MG63 (cell line): ENCODE measurements around the gene AMIGO2. TPM values are rescaled to one million over a fixed set of nuclear protein-coding genes. Genes with fewer than 3 reads are reported as not detected.

Experiments
- DNase-seq: peaks from one replicate; pipeline ENCODE4 v3.0.0-alpha.2; 2020
- H3K27me3 ChIP-seq: fragments of 250-450 bp; sonication (Bioruptor Pico); 2 replicates; pipeline ENCODE4 v1.5.1; 2020; ENCODE audit warnings: mild to moderate bottlenecking, moderate library complexity
- H3K36me3 ChIP-seq: fragments of 250-450 bp; sonication (Bioruptor Pico); 2 replicates; pipeline ENCODE4 v1.5.1; 2020; ENCODE audit warnings: mild to moderate bottlenecking, moderate library complexity
- H3K4me3 ChIP-seq: fragments of 250-450 bp; sonication (Bioruptor Pico); 2 replicates; pipeline ENCODE4 v1.5.1; 2020; ENCODE audit warnings: mild to moderate bottlenecking, moderate library complexity
- H3K9me3 ChIP-seq: fragments of 250-450 bp; sonication (Bioruptor Pico); 2 replicates; pipeline ENCODE4 v1.5.1; 2020; ENCODE audit warnings: mild to moderate bottlenecking, moderate library complexity
- total RNA-seq: library from RNA; depleted of rRNA; stranded (reverse); fragments of >200 nt; shearing (Covaris generic); gene quantifications from 2 replicates; pipeline ENCODE4 v1.2.3, GENCODE V29; 2014; ENCODE audit warnings: low replicate concordance

AMIGO2 gene
- total RNA-seq, 1 experiment from 2014 or later: 6.3 TPM

- peak; percentile 62 for DNase-seq
- no peak overlapping the region for H3K4me3 ChIP-seq
- H3K36me3 ChIP-seq: no peaks in the 10 kb centered on the region; the same call in 1 of the 2 replicates
These were observed 3.2 kb upstream of the AMIGO2 start for GRCh38 chr12:47082796-47083621.

GRCh38 chr12:47082283-47082682 lies 2.5 kb upstream of the AMIGO2 start:
- no peaks in the 10 kb centered on the region for H3K27me3 ChIP-seq
- DNase-seq: no peak
- peaks cover 4% of the 10 kb centered on the region for H3K36me3 ChIP-seq
- no peak overlapping the region for H3K4me3 ChIP-seq
- no peaks in the 10 kb centered on the region for H3K9me3 ChIP-seq

More at GRCh38 chr12:47082796-47083621, 3.2 kb upstream of the AMIGO2 start:
- Histone ChIP-seq H3K9me3 (no peaks in the 10 kb centered on the region), H3K27me3 (no peaks in the 10 kb centered on the region)

- no peaks in the 10 kb centered on the region for H3K9me3 ChIP-seq
- DNase-seq: peak; percentile 45
- peak overlapping the region; percentile 54 for H3K4me3 ChIP-seq
- H3K36me3 ChIP-seq: peaks cover 7% of the 10 kb centered on the region
- no peaks in the 10 kb centered on the region for H3K27me3 ChIP-seq
These were observed 1.2 kb upstream of the AMIGO2 start for GRCh38 chr12:47080725-47081502.

DNA sequence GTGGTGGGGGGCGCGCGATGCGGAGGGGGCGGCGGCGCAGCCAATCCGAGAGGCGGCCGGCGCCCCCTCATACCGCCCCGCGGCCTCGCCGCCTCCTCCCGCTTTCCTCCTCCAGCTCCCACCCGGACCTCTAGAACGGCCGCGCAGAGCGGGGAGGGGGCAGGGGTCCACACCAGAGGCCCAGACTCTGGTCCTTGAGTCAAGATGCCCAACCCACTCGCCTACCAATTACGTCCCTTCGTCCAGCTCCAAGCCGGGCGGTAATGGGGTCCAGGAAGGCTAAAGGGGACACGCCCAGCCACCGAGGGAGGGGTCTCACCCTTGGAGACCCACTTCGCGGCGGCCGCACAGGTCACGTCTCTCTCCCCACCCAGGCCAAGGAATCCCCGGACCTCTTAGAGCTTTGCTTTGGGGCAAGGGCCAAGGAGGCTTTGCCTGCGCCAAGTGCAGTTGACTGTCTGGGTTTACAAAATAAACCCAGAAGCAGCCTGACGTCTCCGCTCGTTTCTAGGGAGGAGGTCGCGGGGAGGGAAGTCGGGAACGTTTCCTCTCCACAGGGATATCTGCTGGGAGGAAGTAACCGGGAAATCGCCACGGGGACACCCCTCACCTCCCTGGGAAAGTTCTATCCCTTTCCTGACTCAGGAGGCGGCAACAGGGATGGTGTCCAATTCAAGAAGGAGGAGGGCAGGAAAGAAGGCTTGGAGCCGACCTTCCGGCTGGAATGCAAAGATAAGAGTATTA lies 394 bp upstream of the AMIGO2 start:
- Histone ChIP-seq H3K36me3 (peaks cover 7% of the 10 kb centered on the region), H3K9me3 (no peaks in the 10 kb centered on the region), H3K27me3 (no peaks in the 10 kb centered on the region), H3K4me3 (peak overlapping the region; percentile 54)
- DNase-seq: peak; percentile 79

- DNase-seq: no peak
- no peaks in the 10 kb centered on the region for H3K27me3 ChIP-seq
- peak overlapping the region; percentile 54 for H3K4me3 ChIP-seq
- H3K9me3 ChIP-seq: no peaks in the 10 kb centered on the region
- peaks cover 7% of the 10 kb centered on the region for H3K36me3 ChIP-seq
These were observed 859 bp downstream of the AMIGO2 start for GRCh38 chr12:47078733-47079467.

DNA sequence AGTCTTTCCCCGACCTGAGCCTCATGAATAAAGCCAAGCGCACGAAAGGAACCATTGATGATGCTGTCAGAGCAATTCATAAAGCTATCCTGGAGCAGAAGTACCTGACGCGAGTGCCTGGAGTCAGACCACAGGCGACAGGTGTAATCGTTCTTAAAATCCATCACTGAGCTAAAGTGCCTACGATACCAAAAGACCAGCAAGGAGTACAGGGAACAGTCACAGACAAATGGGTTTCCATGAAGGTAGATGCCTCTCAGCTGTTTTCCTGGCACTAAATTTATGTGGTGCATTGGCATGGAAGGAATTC lies 1.7 kb downstream of the AMIGO2 start:
- H3K9me3 ChIP-seq: no peaks in the 10 kb centered on the region

DNA sequence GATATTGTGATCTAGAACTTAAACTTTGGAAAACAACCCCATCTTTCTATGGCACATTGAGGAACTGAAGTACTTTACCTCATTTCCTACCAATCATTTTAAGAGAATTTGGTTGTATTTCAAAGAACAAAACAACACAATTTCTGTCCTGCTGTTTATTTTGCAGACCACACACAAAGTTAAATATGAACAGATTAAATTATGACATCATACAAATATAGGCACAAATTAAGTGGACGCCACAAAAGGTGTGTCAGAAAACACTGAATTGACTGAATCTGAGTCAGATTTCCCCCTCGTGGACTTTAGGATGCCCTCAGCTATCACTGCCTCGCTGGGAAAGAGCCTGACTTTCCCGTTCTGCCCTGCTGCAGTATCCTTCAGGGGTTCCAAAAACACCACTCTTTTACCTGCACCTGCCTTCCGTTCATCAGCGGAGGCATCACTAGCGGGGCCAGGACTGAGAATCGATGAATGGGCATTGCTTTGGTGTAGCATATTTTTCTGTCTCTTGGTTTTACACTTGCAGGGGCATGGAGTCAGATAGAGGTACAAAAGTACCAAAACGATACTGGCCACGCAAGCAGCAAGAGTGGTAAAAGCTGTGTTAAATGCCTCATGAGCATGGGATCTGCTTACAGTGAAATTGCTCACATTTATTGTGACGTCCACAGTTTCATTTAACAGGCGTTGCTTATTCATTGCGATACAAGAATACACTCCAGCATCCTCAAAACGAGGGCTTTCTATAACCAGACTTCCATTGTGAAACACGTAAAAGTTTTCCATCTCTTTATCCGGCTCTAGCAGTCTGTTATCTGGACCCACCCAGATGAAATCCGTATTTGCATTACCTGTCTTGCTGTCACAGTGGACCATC lies 2.3 kb downstream of the AMIGO2 start:
- Histone ChIP-seq H3K36me3 (peaks cover 7% of the 10 kb centered on the region), H3K4me3 (peak overlapping the region; percentile 4; the same call in 1 of the 2 replicates), H3K9me3 (no peaks in the 10 kb centered on the region), H3K27me3 (no peaks in the 10 kb centered on the region)
- no peak for DNase-seq

More for the DNA sequence above, 1.7 kb downstream of the AMIGO2 start:
- DNase-seq: no peak
- Histone ChIP-seq H3K27me3 (no peaks in the 10 kb centered on the region), H3K4me3 (no peak overlapping the region; the same call in 1 of the 2 replicates), H3K36me3 (peaks cover 7% of the 10 kb centered on the region)

- no peak for DNase-seq
- H3K27me3 ChIP-seq: no peaks in the 10 kb centered on the region
- H3K36me3 ChIP-seq: peaks cover 7% of the 10 kb centered on the region
- no peak overlapping the region for H3K4me3 ChIP-seq
- H3K9me3 ChIP-seq: no peaks in the 10 kb centered on the region
These were observed 4.3 kb downstream of the AMIGO2 start for GRCh38 chr12:47075192-47076084.

- peaks cover 7% of the 10 kb centered on the region for H3K36me3 ChIP-seq
- no peaks in the 10 kb centered on the region for H3K27me3 ChIP-seq
- H3K9me3 ChIP-seq: no peaks in the 10 kb centered on the region
- H3K4me3 ChIP-seq: no peak overlapping the region
- DNase-seq: no peak
These were observed 5.0 kb downstream of the AMIGO2 start for GRCh38 chr12:47074757-47075156.

GRCh38 chr12:47073951-47074350 lies 5.8 kb downstream of the AMIGO2 start:
- DNase-seq: no peak
- Histone ChIP-seq H3K27me3 (no peaks in the 10 kb centered on the region), H3K36me3 (peaks cover 7% of the 10 kb centered on the region), H3K9me3 (no peaks in the 10 kb centered on the region), H3K4me3 (no peak overlapping the region)

DNA sequence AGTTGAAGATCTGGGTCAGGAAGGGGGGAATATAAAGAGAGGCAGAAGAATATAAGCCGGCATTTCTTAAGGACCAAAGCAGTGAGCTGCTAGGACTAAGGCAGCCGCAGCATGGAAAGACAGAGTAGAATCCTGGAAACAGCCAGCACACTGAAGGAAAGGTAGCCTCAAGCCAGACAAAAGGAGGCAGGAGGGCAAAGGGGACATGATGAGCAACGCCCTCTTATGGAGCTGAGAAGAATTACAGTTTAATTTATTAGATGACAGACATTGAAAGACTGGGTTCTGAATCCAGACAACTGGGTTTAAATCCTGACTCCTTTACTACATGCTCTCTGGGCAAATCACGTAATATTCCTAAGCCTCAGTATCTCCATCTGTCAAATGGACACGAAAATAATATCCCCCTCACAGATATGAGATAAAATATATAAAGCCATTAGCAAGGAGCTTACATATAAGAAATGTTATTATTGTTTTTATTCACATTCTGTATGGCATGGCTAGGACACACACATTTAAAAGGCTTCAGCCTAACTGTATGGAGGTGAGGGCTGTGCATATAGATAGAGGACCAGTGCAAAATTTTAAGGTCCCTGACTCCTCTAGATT lies 8.4 kb downstream of the AMIGO2 start:
- no peak for DNase-seq
- Histone ChIP-seq H3K36me3 (no peaks in the 10 kb centered on the region; the same call in none of the 2 replicates), H3K4me3 (no peak overlapping the region), H3K27me3 (no peaks in the 10 kb centered on the region), H3K9me3 (no peaks in the 10 kb centered on the region)

DNA sequence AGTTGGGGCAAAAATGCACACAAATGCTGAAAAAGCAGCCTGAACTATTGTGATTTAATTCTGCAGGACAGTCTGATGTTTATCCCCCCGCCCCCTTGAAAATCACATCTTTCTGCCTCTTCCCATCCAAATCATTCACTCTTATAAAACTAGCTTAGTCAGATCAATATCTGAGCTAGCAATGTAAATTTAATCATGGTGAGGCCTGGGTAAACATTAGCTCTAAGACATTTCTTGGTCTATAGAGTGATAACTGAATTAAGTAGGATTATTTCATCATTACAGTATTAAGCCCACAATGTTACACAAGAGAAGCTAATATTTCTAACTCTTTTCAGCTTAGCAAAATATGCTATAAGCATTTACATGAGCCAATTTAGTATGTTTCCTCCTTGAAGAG lies 9.4 kb downstream of the AMIGO2 start:
- Histone ChIP-seq H3K9me3 (no peaks in the 10 kb centered on the region), H3K4me3 (no peak overlapping the region), H3K27me3 (no peaks in the 10 kb centered on the region), H3K36me3 (no peaks in the 10 kb centered on the region)
- no peak for DNase-seq

- peak; percentile 59 for DNase-seq
These were observed 11.2 kb downstream of the AMIGO2 start for GRCh38 chr12:47068539-47068938.

DNA sequence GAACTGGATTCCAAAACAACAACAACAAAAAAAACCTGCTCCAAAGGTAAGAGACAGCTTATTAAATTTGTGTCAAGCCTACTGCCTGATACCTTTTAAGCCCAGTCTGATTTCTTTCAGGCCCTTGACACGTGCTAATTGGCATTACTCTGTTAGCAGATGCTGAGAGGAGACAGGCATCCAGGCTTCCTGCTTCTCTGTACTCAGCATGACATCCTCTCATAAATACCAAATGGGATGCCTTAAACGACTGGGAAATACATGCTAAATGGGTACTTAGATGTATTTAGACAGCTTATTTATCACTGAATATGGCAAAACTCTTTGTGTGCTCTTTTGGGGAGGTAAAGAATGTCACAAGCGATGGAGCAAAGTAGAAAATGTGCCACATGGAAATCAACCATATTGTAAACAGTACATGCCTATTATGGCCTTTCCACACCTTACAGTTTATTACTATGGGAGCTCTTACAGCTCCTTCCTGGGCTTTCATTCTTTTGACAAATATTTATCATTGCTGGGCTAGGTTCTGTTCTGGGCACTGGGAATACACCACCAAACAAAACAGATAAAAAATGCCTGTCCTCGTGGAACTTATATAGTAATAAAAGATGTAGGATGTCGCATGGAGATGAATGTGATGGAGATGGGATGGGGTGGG lies 11.9 kb downstream of the AMIGO2 start:
- H3K4me3 ChIP-seq: no peak overlapping the region
- no peaks in the 10 kb centered on the region for H3K27me3 ChIP-seq
- H3K36me3 ChIP-seq: no peaks in the 10 kb centered on the region
- no peaks in the 10 kb centered on the region for H3K9me3 ChIP-seq
- DNase-seq: no peak

More at GRCh38 chr12:47068539-47068938, 11.2 kb downstream of the AMIGO2 start:
- H3K4me3 ChIP-seq: no peak overlapping the region
- no peaks in the 10 kb centered on the region for H3K9me3 ChIP-seq
- no peaks in the 10 kb centered on the region for H3K36me3 ChIP-seq
- H3K27me3 ChIP-seq: no peaks in the 10 kb centered on the region
